Stimulated activated CD4-positive, alpha-beta T cell treated with anti-CD3 and anti-CD28 coated beads, Interleukin-4, amount 100 ng/mL, for 1 hour (primary cell): ENCODE measurements around the gene ADAMTS2.

Experiments
- DNase-seq: peaks from one replicate; pipeline ENCODE4 v3.0.0-alpha.2; 2020

The ADAMTS2 gene

DNA sequence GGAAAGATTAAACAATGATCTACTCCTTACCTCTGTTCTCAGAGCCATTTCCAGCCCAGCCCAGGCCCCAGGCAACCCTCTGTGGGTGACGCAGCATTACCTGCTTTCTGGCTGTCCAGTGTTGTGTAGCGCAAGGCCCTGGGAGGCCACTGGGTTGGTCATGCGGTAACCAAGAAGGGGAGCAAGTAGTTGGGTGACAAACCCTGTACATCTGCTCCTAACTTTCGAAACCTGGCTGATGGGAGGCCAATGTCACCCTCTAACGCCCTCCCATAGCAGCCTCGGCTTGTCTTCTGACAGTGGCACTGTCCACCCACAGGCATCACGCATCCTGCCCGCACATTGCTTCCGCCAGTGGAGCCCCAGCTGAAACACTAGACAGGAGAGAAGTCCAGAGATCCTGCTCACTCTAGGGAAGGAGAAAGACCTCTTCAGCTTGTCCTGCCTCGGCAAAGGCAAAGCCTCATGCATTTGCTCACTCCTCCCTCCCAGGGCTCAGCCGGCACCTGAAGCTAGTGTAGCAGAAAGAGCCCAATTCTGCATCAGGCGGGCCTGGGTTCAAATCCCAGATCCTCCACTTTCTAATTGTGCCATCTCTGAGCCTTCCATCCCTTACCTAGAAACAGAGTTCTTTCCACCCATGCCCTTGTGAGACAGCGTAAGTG lies 94.6 kb downstream of the ADAMTS2 start:
- no peak for DNase-seq

- DNase-seq, result no peak
These were observed 99.0 kb downstream of the ADAMTS2 start for GRCh38 chr5:179246227-179246626.

DNA sequence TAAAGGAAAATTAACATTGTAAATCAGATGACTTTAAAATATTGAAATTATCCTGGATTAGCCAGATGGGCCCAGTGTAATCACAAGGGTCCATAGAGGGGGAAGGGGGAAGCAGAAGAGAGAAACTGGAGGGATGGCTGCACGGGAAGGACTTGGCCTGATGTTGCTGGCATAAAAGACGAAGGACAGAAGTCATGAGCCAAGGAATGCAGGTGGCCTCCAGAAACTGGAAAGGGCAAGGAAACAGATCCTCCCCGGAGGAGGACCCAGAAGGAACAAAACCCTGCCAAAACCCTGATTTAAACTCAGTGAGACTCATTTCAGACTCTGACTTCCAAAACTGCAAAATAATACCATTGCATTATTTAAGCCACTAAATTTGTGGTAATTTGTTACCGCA lies 100.2 kb downstream of the ADAMTS2 start:
- DNase-seq, result no peak

GRCh38 chr5:179244044-179244443 lies 101.2 kb downstream of the ADAMTS2 start:
- no peak for DNase-seq

DNA sequence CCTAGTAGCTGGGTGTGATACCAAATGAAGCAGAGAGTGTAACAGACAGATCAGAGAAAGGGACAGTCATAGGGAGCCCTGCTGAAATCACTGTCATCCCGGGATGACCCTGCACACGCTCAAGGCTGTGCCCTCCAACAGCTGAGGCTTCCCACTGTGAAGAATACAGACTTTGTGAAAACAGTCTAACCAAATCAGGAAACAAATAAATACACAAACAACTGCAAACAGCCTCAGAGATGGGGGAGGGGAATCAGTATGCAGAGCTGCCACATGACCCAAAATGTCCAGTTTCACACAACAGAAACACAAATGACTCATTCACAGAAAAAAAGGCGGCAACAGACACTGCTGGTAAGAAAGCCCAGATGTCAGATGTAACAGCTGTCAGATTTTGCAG lies 101.9 kb downstream of the ADAMTS2 start:
- no peak for DNase-seq

DNA sequence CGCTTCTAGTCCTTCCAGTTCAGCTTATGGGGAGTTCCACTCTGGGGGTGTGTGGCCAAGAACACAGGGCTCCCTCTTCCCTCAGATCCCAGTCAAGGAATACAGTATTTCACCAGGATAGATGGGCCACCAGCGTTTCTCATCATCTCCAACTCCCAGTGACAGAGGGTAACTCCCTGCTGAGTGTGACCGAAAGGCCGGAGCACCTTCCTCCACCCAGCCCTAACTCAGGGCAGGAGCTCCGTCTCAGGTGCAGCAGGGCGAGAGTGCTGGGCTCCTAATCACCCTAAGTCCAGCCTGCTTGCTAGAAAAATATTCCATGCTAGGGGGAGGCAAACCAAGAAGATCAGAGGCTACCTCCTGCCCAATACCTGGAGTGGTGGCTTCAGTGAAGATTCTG lies 102.6 kb downstream of the ADAMTS2 start:
- DNase-seq, result no peak

DNA sequence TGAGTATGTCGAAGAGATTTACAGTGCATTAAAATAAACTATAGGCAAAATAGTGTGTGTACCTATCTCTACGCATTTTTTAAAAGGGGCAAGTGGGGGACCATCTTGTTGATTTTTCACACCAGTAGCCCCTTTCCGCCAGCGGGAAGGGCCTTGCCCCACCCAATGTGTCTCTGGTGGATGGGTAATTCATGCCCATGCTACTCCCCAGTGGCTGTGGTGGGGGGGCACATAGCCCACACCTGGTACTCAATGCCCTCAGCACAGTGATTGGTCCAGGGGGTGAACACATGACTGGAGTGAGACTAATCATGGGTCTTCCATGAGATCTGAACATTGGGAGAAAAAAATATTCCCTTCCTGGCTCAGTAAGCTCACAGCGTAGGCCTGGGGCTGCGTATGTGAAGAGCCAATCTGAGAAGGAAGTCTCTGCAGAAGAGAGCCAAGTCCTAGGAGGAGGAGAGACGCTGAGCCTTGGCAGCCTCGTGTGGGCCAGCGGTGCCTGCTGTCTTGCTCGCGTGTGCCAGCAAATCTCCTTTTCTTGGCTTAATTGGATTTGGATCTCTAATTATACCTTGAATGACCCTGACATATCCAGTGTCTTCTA lies 103.4 kb downstream of the ADAMTS2 start:
- DNase-seq, result no peak

- no peak for DNase-seq
These were observed 104.1 kb downstream of the ADAMTS2 start for GRCh38 chr5:179241175-179241574.

GRCh38 chr5:179240561-179240960 lies 104.7 kb downstream of the ADAMTS2 start:
- no peak for DNase-seq

- DNase-seq, result no peak
These were observed 105.8 kb downstream of the ADAMTS2 start for GRCh38 chr5:179239256-179240135.

DNA sequence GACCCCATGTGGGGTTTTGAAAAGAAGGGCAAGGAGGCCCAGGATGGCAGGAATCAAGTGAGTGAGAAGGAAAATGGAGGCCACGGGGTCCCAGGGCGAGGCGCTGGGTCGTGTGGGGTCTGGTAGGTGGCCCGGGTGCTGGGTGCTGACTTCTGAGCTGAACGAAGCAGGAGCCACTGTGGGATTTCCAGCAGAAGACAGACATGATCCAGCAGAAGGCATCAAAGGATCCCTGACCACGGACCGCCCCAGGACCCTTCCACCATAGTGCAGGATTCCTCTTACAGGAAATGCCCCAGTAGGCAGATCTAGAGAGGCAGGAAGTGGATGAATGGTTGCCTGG lies 106.7 kb downstream of the ADAMTS2 start:
- no peak for DNase-seq

DNA sequence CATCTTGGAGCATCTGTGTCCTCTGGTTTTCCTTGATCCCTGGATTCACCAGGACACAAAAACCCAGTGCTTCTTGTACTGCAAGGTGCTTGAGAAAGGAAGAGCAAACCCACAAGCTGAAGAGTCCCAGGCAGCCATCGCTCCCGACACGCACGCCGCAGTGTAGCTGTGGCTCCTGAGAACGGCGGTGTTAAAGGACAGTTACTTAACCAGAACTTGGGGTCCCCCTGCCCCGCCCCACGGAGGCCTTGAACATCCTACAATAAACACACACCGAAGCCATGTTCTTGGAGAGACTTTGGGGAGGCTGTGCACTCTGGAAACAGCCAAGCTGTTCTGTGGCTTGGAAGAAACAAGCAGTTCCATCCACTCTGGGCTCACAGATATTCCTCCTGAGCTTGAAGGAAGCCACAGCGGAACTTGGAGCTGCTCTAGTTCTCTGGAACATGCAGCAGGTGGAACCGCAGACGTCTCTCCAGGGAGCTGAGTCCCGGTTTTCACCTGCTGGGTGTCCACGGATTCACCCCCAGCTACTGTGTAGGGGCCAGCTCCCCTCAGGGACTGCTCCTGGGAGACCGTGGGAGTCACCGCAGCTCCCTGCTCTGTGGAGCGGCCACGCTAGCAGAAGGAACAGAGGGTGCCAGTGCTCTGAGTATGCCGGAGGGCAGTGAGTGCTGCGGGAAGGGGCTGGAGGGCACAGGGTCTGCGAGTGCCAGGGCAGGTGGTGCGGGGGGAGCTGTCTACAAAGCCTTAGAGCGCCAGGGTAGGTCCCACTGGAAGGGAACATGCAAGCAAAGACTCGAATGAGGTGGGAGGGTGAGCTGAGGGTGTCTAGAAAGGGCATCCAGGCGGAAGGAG lies 107.3 kb downstream of the ADAMTS2 start:
- no peak for DNase-seq

DNA sequence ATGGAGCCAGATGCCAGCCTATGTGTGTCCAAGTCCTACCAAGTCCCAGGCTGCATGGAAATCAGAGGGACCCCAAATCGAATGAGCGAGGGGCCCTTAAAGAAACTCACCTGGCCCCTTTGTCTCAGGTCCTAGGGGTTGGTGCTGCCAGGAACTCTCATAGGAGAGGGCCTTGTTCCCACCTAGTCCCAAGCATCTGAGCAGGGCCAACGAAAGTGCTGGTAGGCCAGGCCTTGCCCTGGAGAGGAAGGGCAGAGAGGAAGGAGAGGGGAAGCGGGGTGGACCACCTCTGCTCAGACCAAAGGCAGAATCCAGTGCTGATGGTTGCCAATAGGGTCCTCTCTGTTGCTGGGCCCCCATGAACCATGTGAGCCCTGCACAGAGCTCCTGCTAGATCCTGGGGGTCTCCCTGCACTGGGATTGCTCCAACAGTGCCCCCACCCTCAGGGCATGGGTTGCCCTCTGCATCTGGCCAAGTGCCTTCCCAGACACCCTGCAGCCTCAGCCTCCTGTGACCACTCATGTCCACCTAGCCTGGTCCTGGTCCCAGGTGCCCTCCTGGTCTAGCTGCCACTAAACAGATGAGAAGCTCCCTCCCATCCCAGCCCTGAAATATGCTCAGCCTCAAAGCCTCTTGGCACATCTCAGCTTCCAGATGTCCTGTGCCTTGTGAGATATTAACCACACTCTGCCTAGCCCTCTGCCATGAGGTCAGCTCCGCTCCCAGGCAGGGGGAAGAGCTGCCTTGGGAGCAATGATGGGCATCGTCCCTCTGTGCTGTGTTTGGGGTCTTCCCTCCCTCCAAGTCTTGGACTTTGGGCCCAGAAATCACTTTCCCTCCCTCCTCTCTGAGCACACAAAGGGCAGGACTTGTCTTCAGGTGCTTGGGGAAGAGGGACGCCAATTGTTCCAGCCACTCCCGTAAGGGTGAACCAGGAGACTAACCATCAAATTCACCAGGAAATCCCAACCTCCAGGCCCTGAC lies 109.6 kb downstream of the ADAMTS2 start:
- DNase-seq, result no peak

GRCh38 chr5:179234563-179235135 lies 110.6 kb downstream of the ADAMTS2 start:
- DNase-seq, result no peak

GRCh38 chr5:179233909-179234562 lies 111.2 kb downstream of the ADAMTS2 start:
- no peak for DNase-seq

DNA sequence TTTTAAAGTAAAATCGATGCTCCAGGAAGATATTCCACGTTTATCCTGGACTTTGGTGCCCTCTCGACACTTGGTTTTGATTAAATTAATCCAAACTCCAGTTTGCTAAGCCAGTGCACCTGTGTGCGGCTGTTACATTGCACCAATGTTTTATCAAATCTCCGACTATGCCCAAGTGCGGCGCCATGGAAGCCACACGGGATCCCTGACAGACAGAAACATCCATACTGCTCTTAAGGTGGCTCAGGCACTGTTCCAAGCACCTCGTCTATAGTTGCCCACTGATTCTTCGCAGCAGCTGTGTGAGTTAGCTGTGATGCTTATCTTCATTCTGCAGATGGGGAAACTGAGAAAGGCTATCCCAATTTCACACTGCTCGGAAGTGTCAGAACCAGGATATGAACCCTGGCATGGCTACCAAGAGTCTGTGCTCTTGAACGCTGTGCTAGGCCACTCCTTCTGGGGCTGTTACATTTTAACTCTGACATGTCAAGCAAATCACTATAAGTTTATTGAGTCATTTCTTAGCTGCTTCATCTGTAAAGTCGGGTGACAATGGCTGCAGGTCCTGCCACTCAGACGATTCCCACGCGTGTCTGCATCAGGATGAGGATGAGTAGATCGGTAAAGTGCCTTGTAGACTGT lies 113.0 kb downstream of the ADAMTS2 start:
- DNase-seq, result no peak

GRCh38 chr5:179231309-179231708 lies 114.0 kb downstream of the ADAMTS2 start:
- no peak for DNase-seq

GRCh38 chr5:179230061-179230461 lies 115.2 kb downstream of the ADAMTS2 start:
- DNase-seq, result no peak

DNA sequence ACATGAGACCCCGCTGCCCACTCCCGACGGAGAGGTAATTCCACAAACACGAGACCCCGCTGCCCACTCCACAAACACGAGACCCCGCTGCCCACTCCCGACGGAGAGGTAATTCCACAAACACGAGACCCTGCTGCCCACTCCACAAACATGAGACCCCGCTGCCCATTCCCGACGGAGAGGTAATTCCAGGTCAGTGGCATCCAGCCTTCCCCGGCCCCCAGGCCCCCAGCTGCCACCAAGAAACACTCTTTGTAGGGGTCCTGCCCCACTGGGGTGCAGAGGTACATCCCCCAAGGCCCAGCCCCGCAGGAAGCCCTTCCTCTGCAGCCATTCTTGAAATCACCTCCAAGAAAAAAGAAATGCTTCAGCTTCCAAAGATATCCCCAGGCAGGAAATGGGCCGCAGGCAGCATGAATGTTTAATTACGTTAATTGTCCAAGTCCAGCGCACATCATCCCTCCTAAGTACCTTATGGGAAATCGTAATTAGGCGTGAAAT lies 115.9 kb downstream of the ADAMTS2 start:
- no peak for DNase-seq
